Fibroblast of skin of abdomen (primary cell): ENCODE results near the gene LDLRAD2.

ENCODE experiments used
- DNase-seq: peaks from one replicate; pipeline ENCODE4 v3.0.0-alpha.2; 2013

Gene LDLRAD2

GRCh38 chr1:21863981-21864380 is 51.9 kb downstream of the LDLRAD2 start:
- no peak for DNase-seq

DNA sequence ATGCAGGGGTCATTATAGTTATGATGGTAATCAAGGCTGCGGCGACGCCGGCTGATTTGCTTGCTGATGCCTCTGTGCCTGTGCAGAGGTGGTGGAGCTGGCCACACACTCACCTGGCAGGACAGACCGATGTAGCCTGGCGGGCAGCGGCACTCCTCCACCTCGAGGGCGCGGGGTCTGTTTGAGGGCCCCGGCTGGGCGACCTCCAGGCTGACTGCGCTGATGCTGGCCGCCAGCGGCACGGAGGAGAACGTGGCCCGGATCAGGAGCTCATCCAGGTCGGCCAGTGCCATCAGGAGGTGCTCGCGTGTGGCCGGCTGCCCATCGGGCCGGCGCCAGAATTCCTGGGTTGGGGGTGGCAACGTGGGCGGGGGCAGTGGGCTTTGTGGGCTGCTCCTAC is 52.7 kb downstream of the LDLRAD2 start:
- no peak for DNase-seq

GRCh38 chr1:21865609-21865942 is 53.5 kb downstream of the LDLRAD2 start:
- no peak for DNase-seq

DNA sequence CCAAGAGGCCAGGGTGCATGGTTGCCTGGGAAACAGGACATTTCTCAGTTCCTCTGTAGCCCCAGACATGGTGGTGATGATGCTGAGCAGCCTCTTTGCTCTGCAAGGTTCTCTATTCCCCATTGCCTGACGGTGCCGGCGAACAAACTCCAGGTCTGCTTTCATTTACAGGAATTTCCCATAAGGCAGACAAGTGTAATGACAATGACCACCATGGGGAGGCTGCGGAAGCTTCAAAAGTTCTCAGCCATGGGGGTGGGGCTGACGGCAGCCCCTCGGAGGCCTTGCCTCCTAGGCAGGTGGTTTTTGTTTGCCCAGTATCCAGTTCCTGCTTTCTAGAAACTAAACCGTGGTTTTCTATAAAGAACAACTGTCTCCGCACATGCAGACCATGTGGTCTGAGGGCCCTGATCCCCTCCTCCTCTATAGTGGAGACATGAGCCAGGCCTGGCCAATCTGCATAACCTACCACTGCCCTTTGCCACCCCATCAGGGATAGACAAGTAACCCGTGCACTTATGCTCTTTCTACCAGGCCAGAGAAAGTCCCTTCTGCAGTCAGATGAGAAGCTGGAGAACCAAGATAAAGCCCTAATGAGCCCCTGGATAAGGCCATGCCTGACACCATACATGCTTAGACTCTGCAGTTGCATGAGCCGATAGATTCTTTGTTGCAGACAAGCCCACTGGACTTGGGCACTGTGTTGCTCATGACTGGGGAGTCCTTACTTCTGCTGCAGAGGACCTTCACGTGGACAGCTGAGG is 54.1 kb downstream of the LDLRAD2 start:
- no peak for DNase-seq

DNA sequence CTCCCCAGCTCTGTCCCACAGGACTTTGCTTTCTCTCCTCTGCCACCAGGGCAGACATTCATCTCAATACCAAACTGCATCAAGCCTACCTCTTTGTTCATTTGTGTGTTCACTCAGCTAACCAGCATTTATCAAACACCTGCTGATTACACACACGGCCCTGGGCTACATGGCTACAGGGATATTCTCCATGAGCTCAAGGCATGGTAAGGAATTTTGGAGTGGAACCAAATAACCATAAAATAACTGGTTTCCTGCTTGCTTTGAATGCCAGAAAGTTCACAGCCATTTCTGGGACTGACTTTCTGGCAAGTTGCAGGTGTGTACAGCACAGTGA is 54.6 kb downstream of the LDLRAD2 start:
- no peak for DNase-seq

GRCh38 chr1:21867451-21867996 is 55.5 kb downstream of the LDLRAD2 start:
- no peak for DNase-seq

- DNase-seq, result no peak
Measured at GRCh38 chr1:21868482-21868881, 56.4 kb downstream of the LDLRAD2 start.

- DNase-seq, result no peak
Measured at GRCh38 chr1:21868941-21869454, 56.9 kb downstream of the LDLRAD2 start.

- peak; percentile 83 for DNase-seq
Measured at GRCh38 chr1:21869620-21870121, 57.6 kb downstream of the LDLRAD2 start.

GRCh38 chr1:21870611-21871010 is 58.5 kb downstream of the LDLRAD2 start:
- DNase-seq, result no peak

DNA sequence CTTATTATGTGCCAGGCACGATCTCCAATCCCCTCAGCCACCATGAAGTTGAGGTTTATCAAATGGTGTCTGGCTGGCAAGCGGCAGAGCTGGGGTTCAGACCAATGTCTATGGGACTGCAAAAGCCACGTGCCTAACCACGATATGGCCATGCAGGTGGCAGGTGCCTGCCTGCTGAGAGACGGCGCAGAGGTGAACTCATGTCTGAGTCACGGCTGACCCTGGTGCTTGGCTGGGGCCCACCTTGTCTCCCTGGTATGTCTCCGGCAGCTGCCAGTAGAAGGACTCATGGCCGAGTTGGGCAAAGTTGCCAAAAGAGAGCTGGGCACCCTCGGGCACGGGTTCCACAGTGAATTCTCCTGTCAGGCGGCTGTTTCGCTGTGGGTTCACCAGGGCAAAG is 59.9 kb downstream of the LDLRAD2 start:
- DNase-seq, result no peak

- no peak for DNase-seq
Measured at GRCh38 chr1:21872445-21873079, 60.5 kb downstream of the LDLRAD2 start.

GRCh38 chr1:21873174-21873573 is 61.1 kb downstream of the LDLRAD2 start:
- no peak for DNase-seq

GRCh38 chr1:21873761-21874160 is 61.7 kb downstream of the LDLRAD2 start:
- no peak for DNase-seq

- no peak for DNase-seq
Measured at GRCh38 chr1:21874328-21874727, 62.3 kb downstream of the LDLRAD2 start.
